Measurements from ENCODE around the gene CRTC2. TPM values are rescaled to one million over a fixed set of nuclear protein-coding genes. Genes with fewer than 3 reads are reported as not detected.

The CRTC2 gene
- total RNA-seq = 10 to 100 TPM; 82.9 to 99.8 TPM

GRCh38 chr1:153958111-153958960, at the start of gene CRTC2:
Gene CRTC2 (minus strand): TSS chr1:153958612. CDS start chr1:153958497, 115 bp downstream.

GRCh38 chr1:153990468-153991150, 32.2 kb upstream of the CRTC2 start, which contains the start of gene RPS27:
Gene RPS27 (plus strand): TSS chr1:153990762. CDS start chr1:153990797, 35 bp downstream.

GRCh38 chr1:153985941-153986761, 27.7 kb upstream of the CRTC2 start, which contains the start of gene RAB13:
Gene RAB13 (minus strand): TSS chr1:153986339. CDS start chr1:153986236, 103 bp downstream.

DNA sequence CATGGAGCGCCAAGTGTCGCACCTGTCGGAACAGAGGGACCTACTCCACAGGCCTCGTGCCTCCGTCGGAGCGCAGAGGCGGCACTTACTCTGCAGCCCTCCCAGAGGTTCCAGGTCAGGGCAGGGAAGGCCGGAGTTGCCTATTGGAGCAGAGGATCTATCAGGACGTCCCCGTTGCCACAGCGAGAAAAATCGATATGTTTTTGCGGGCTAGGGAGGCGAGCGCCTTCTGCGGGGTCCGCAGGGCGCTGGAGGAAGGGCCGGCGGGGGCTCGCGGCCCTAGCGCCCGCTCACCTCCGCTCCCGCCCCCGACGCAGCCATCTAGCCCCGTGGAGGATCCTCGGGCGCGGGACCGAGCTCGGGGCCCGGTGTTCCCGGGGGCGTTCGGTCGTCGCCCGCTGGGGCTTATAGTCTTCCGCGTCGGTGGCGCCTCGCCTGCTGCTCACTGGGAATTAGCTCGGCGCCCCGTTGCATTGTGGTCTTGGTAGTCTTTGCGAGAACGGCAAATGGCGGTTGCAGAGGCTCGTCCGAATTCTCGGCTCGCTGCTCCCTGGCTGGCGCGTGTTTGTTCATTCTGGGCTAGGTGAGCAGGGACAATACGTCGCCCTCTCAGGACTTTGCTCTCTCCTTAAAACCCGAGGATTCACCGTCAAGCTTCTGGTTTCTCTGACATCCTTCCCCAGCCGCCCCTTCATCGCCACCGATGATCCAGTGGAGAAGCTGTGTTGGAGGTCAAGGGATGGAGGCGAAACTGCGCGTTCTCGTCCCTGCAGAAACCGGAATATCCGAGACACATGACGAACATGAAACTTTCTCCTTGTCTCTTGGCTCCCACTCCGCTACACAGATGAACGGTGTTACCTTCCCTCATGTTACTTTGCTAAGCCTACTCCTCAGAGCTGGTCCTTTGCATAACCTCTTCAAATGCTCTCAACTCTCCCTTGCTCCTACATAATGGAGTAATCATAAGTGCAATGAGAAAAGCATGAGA, 19.1 kb upstream of the CRTC2 start, which contains the start of gene JTB:
JTB (minus strand) TSS at position 425 of the 991 bp plus-strand sequence; CDS start at position 3, 422 bp downstream.

DNA sequence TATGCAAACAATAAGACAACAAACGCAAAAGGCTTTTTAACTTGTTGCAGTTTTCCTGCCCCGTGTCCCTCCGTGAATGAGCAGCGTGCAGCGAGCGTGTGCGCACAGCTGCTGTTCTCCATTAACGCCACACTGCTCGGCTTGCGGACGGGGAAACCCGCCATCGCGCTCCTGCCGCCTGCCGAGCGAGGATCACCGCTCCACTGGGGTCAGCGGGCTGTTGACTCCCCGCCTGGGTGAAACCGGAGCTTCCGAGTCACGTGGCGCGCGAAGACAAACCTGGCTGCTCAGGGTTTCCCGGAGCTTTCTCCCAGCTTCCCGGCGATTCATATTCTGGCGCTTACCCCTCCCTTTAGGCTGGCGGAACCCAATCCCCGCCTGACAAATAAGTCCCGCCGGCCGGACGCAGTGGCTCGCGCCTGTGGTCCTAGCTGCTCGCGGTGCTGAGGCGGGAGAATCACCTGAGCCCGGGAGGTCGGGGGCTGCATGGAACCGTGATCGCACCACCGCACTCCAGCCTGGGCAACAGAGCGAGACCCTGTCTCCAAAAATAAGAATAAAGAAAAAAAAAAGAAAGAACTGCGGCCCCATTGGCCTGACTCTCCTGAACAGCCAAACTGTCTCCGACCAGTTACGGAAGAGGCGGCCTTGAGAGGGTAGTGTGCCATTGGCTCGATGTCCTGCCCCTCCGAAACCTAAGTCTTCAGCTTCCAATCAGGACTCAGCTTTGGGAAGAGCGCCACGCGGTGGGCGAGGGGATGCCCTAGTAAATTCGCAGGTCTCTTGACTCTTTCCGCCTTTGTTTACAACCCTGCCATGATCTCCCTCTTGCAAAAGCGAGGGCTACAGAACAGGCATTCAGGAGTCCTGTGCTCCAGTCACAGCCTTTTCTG, 8.9 kb upstream of the CRTC2 start, which contains the start of gene CREB3L4:
CREB3L4 (plus strand) TSS at position 796 of the 893 bp plus-strand sequence. CDS start 624 bp downstream, outside the sequence.

GRCh38 chr1:153963030-153963849, 4.8 kb upstream of the CRTC2 start, which contains the start of gene SLC39A1:
Gene SLC39A1 (minus strand): TSS chr1:153963537. CDS start chr1:153962715, 822 bp downstream.

DNA sequence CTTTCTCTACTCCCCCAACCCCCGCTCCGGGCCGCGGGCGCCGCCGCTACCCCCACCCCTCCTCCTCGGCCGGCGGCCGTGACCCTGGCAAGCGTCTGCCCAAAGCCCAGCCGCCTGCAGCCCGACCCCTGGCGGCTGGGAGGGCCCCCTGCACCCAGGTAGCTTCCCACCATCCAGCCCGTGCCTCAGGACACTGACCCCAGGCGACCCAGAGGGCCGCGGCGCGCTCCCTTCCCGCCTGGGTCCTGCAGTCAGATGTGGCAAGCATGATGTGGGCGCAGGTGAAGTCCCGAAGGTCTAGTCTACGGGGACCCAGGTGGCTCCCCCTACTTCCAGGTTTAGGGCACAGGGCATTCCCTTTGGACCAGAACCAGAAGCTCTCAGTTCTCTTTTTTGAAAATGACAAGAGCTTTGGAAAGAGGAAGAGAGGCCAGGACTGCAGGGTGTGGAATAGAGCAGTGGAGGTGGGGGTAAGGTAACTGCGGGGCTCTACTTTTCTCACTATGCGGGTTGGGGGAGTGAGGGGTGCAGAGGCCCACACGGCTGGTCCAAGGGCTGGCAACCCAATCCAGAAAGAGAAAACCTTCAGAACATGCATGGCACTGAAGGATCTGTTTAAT, 11.7 kb downstream of the CRTC2 start, which contains the start of gene DENND4B:
DENND4B (minus strand) TSS at position 97 of the 620 bp plus-strand sequence. CDS start 2,344 bp downstream, outside the sequence.

GRCh38 chr1:153922972-153923925, 35.2 kb downstream of the CRTC2 start, which contains the start of gene GATAD2B:
Gene GATAD2B (minus strand): TSS chr1:153922972. CDS start chr1:153828347, 94,625 bp downstream.

Small RNAs within 50 kb of the gene (microRNA-seq; reads per million reads assigned to microRNA genes)
- not detected for gene MIR6737 (ENCODE audit: borderline microRNAs expressed, borderline replicate concordance)

Other genes starting within 250 kb of the CRTC2 start
- 10 to 100 TPM; 59.8 to 60.1 TPM for gene INTS3, start 230.6 kb downstream of the CRTC2 start, total RNA-seq
- 10 to 100 TPM; 24.1 to 24.3 TPM for gene SLC27A3, start 183.2 kb downstream of the CRTC2 start, total RNA-seq
- gene GATAD2B, start 35.6 kb downstream of the CRTC2 start, total RNA-seq = 10 to 100 TPM; 77.9 to 81.5 TPM
- gene DENND4B, start 11.9 kb downstream of the CRTC2 start, total RNA-seq = 100 to 1,000 TPM; 164 to 167 TPM
- gene SLC39A1, start 4.9 kb upstream of the CRTC2 start, total RNA-seq = 10 to 100 TPM; 27.7 to 29.7 TPM
- gene CREB3L4, start 9.3 kb upstream of the CRTC2 start, total RNA-seq = 1 to 10 TPM; 6.0 to 7.9 TPM
- gene JTB, start 19.1 kb upstream of the CRTC2 start, total RNA-seq = 100 to 1,000 TPM; 106 to 107 TPM
- 1 to 10 TPM; 1.3 TPM for gene RAB13, start 27.7 kb upstream of the CRTC2 start, total RNA-seq
- 1,000 to 10,000 TPM; 3,937 to 4,301 TPM for gene RPS27, start 32.1 kb upstream of the CRTC2 start, total RNA-seq
- under 1 TPM; 0.08 to 0.10 TPM for gene NUP210L, start 196.5 kb upstream of the CRTC2 start, total RNA-seq
- 100 to 1,000 TPM; 686 to 725 TPM for gene TPM3, start 233.5 kb upstream of the CRTC2 start, total RNA-seq
- gene CFAP141, start 247.7 kb upstream of the CRTC2 start, total RNA-seq = not detected